ENCODE measurements around the gene DNMT3B. TPM values are rescaled to one million over a fixed set of nuclear protein-coding genes. Genes with fewer than 3 reads are reported as not detected.
A peak's percentile ranks its signal among the peaks of the same experiment; 100 is the strongest.

Gene DNMT3B
- total and polyA plus RNA-seq, 9 of the 15 experiments (the other 6 are each of a cell fraction or from before 2014, with no cell fraction given), result 9.3 to 74.8 (median 49.1) TPM

- TF ChIP-seq, protein P1, sequence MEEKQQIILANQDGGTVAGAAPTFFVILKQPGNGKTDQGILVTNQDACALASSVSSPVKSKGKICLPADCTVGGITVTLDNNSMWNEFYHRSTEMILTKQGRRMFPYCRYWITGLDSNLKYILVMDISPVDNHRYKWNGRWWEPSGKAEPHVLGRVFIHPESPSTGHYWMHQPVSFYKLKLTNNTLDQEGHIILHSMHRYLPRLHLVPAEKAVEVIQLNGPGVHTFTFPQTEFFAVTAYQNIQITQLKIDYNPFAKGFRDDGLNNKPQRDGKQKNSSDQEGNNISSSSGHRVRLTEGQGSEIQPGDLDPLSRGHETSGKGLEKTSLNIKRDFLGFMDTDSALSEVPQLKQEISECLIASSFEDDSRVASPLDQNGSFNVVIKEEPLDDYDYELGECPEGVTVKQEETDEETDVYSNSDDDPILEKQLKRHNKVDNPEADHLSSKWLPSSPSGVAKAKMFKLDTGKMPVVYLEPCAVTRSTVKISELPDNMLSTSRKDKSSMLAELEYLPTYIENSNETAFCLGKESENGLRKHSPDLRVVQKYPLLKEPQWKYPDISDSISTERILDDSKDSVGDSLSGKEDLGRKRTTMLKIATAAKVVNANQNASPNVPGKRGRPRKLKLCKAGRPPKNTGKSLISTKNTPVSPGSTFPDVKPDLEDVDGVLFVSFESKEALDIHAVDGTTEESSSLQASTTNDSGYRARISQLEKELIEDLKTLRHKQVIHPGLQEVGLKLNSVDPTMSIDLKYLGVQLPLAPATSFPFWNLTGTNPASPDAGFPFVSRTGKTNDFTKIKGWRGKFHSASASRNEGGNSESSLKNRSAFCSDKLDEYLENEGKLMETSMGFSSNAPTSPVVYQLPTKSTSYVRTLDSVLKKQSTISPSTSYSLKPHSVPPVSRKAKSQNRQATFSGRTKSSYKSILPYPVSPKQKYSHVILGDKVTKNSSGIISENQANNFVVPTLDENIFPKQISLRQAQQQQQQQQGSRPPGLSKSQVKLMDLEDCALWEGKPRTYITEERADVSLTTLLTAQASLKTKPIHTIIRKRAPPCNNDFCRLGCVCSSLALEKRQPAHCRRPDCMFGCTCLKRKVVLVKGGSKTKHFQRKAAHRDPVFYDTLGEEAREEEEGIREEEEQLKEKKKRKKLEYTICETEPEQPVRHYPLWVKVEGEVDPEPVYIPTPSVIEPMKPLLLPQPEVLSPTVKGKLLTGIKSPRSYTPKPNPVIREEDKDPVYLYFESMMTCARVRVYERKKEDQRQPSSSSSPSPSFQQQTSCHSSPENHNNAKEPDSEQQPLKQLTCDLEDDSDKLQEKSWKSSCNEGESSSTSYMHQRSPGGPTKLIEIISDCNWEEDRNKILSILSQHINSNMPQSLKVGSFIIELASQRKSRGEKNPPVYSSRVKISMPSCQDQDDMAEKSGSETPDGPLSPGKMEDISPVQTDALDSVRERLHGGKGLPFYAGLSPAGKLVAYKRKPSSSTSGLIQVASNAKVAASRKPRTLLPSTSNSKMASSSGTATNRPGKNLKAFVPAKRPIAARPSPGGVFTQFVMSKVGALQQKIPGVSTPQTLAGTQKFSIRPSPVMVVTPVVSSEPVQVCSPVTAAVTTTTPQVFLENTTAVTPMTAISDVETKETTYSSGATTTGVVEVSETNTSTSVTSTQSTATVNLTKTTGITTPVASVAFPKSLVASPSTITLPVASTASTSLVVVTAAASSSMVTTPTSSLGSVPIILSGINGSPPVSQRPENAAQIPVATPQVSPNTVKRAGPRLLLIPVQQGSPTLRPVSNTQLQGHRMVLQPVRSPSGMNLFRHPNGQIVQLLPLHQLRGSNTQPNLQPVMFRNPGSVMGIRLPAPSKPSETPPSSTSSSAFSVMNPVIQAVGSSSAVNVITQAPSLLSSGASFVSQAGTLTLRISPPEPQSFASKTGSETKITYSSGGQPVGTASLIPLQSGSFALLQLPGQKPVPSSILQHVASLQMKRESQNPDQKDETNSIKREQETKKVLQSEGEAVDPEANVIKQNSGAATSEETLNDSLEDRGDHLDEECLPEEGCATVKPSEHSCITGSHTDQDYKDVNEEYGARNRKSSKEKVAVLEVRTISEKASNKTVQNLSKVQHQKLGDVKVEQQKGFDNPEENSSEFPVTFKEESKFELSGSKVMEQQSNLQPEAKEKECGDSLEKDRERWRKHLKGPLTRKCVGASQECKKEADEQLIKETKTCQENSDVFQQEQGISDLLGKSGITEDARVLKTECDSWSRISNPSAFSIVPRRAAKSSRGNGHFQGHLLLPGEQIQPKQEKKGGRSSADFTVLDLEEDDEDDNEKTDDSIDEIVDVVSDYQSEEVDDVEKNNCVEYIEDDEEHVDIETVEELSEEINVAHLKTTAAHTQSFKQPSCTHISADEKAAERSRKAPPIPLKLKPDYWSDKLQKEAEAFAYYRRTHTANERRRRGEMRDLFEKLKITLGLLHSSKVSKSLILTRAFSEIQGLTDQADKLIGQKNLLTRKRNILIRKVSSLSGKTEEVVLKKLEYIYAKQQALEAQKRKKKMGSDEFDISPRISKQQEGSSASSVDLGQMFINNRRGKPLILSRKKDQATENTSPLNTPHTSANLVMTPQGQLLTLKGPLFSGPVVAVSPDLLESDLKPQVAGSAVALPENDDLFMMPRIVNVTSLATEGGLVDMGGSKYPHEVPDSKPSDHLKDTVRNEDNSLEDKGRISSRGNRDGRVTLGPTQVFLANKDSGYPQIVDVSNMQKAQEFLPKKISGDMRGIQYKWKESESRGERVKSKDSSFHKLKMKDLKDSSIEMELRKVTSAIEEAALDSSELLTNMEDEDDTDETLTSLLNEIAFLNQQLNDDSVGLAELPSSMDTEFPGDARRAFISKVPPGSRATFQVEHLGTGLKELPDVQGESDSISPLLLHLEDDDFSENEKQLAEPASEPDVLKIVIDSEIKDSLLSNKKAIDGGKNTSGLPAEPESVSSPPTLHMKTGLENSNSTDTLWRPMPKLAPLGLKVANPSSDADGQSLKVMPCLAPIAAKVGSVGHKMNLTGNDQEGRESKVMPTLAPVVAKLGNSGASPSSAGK (IDR thresholded peaks at IDR 0.05), result 0 out of 2 replicates have a peak, but pooled peaks have one; percentile 20
- TF ChIP-seq NKRF (IDR thresholded peaks at IDR 0.05; ENCODE audit: borderline replicate concordance) (no peak), ETV5 (CRISPR knock-in tag; IDR thresholded peaks at IDR 0.05; ENCODE audit: low read depth) (0 out of 2 replicates have a peak, but pooled peaks have one; percentile 23), HNRNPK (IDR thresholded peaks at IDR 0.05; ENCODE audit: low read depth, low read length, poor library complexity, severe bottlenecking) (peak; percentile 57), ZSCAN32 (CRISPR knock-in tag; IDR thresholded peaks at IDR 0.05) (no peak)
- TF ChIP-seq, protein P2, sequence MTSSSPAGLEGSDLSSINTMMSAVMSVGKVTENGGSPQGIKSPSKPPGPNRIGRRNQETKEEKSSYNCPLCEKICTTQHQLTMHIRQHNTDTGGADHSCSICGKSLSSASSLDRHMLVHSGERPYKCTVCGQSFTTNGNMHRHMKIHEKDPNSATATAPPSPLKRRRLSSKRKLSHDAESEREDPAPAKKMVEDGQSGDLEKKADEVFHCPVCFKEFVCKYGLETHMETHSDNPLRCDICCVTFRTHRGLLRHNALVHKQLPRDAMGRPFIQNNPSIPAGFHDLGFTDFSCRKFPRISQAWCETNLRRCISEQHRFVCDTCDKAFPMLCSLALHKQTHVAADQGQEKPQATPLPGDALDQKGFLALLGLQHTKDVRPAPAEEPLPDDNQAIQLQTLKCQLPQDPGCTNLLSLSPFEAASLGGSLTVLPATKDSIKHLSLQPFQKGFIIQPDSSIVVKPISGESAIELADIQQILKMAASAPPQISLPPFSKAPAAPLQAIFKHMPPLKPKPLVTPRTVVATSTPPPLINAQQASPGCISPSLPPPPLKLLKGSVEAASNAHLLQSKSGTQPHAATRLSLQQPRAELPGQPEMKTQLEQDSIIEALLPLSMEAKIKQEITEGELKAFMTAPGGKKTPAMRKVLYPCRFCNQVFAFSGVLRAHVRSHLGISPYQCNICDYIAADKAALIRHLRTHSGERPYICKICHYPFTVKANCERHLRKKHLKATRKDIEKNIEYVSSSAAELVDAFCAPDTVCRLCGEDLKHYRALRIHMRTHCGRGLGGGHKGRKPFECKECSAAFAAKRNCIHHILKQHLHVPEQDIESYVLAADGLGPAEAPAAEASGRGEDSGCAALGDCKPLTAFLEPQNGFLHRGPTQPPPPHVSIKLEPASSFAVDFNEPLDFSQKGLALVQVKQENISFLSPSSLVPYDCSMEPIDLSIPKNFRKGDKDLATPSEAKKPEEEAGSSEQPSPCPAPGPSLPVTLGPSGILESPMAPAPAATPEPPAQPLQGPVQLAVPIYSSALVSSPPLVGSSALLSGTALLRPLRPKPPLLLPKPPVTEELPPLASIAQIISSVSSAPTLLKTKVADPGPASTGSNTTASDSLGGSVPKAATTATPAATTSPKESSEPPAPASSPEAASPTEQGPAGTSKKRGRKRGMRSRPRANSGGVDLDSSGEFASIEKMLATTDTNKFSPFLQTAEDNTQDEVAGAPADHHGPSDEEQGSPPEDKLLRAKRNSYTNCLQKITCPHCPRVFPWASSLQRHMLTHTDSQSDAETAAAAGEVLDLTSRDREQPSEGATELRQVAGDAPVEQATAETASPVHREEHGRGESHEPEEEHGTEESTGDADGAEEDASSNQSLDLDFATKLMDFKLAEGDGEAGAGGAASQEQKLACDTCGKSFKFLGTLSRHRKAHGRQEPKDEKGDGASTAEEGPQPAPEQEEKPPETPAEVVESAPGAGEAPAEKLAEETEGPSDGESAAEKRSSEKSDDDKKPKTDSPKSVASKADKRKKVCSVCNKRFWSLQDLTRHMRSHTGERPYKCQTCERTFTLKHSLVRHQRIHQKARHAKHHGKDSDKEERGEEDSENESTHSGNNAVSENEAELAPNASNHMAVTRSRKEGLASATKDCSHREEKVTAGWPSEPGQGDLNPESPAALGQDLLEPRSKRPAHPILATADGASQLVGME (CRISPR knock-in tag; IDR thresholded peaks at IDR 0.05), result 0 out of 2 replicates have a peak, but pooled peaks have one; percentile 10
Observed at GRCh38 chr20:32743237-32744112, 18.7 kb upstream of the DNMT3B start, which contains the start of gene COMMD7 (continued).

Measured in K562 (cell line).